CD4-positive, alpha-beta T cell treated with Interferon alpha-2 for 1 hour (primary cell): ENCODE results near the gene POGLUT2.
A peak's percentile ranks its signal among the peaks of the same experiment; 100 is the strongest.
"Not testable (repeated sequence)": the region's sequence is repeated elsewhere in the genome, so short reads cannot be mapped to it uniquely, and the experiment has no call there.

ENCODE experiments used
- DNase-seq, 2 donors: peaks; one replicate each; pipeline ENCODE4 v3.0.0-alpha.2; 2020 to 2022

POGLUT2 gene

GRCh38 chr13:102805680-102806079 lies 6.9 kb upstream of the POGLUT2 start:
- no peak for DNase-seq

- peak; percentile 79 to 87 for DNase-seq
Observed at GRCh38 chr13:102800145-102801041, 1.6 kb upstream of the POGLUT2 start.

GRCh38 chr13:102799426-102800144 lies 809 bp upstream of the POGLUT2 start:
- no peak for DNase-seq

GRCh38 chr13:102793611-102794355 lies 5.0 kb downstream of the POGLUT2 start:
- DNase-seq: no peak

DNA sequence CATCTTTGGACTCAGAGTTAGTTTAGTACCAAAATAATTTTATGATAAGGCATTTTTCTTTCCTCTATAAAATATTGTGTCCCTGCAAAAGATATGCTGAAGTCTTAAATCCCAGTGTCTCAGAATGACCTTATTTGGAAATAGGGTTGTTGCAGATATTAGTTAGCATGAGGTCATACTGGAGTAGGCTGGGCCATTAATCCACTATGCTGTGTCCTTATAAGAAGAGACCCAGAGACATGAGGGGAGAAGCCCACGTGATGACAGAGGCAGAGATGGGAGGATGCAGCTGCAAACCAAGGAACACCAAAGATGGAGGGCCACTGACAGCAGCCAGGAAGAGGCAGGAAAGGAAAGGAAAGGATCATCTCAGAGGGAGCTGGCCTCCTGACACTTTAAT lies 6.4 kb downstream of the POGLUT2 start:
- no peak for DNase-seq

GRCh38 chr13:102788683-102789082 lies 10.1 kb downstream of the POGLUT2 start:
- no peak for DNase-seq

- no peak for DNase-seq
Observed at GRCh38 chr13:102784483-102784882, 14.3 kb downstream of the POGLUT2 start.

DNA sequence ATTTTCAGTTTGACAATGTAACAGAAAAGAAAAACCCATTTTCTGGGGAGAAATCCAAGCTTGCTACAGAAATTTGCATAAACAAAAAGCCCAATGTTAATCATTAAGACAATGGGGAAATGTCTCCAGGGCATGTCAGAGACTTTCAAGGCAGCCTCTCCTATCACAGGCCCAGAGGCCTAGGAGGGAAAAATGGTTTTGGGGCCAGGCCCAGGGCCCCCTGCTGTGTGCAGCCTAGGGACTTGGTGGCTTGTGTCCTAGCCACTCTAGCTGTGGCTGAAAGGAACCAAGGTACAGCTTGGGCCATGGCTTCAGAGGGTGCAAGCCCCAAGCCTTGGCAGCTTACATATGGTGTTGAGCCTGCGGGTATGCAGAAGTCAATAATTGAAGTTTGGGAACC lies 17.2 kb downstream of the POGLUT2 start:
- no peak for DNase-seq

DNA sequence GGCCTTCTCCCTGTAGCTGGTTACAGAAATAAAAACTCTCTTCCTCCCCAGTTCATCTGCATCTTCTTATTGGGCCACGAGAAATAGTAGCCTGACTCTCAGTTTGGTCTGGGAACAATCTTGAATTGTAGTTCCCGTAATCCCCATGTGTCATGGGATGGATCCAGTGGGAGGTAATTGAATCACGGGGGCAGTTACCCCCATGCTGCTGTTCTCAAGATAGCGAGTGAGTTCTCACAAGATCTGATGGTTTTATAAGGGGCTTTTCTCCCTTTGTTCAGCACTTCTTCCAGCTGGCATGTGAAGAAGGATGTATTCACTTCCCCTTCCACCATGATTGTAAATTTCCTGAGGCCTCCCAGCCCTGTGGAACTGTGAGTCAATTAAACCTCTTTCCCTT lies 18.1 kb downstream of the POGLUT2 start:
- not testable (repeated sequence) for DNase-seq

- peak in 1 of 2 donors; percentile 51 for DNase-seq
Observed at GRCh38 chr13:102779436-102780159, 19.2 kb downstream of the POGLUT2 start.

GRCh38 chr13:102777736-102778135 lies 21.0 kb downstream of the POGLUT2 start:
- DNase-seq: no peak

DNA sequence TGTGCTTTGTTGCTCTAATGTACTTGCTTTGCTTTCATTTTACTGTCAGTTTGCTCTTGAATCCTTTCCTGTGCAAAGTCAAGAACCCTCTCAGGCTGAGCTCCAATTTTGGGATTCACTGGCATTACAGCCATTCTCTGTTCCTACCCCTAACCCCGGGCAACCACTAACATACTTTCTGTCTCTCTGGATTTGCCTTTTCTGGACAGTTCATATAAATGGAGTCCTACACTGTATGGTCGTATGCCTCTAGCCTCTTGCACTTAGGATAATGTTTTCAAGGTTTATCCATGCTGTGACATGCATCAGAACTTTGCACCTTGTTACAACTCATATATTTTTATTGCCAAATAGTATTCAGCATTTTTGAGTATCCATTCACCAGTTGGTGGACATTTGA lies 22.5 kb downstream of the POGLUT2 start:
- DNase-seq: no peak

GRCh38 chr13:102774591-102775520 lies 23.9 kb downstream of the POGLUT2 start:
- no peak for DNase-seq

DNA sequence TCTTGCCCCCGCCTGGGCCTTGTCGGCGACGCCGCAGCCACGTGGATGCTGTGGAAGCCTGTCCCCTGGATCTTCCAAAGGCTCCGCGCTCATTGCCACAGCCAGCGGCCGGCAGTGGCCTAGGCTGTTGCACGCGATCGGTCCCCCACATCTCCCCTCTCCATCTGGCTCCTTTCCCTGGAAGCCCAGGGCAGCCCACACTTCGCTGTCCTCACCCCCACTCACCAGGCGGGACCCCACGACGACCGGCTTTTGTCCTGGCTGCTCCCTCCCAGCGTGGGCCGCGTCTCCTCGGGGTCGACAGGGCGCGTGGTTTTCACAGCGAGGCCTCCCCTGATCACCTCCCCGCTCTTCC lies 24.6 kb downstream of the POGLUT2 start:
- no peak for DNase-seq

GRCh38 chr13:102773441-102774213 lies 25.1 kb downstream of the POGLUT2 start, which contains the start of gene TEX30:
Gene TEX30 (minus strand): TSS chr13:102773786. CDS start chr13:102770026, 3,760 bp downstream.
- peak; percentile 87 to 91 for DNase-seq

DNA sequence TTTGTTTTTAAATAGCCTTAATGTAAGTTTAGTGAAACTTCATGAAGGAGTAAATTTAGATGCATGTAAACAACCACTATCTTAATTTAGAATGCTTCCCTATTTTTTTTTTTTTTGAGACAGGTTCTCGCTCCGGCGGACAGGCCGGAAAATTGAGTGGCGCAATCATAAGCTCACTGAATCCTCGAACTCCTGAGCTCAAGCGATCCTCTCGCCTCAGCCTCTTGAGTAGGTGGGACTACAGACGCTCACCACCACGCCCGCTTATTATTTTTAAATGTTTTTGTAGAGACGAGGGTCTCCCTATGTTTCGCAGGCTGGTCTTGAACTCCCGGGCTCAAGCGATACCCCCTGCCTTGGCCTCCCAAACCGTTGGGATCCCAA lies 26.7 kb downstream of the POGLUT2 start:
- DNase-seq: no peak

DNA sequence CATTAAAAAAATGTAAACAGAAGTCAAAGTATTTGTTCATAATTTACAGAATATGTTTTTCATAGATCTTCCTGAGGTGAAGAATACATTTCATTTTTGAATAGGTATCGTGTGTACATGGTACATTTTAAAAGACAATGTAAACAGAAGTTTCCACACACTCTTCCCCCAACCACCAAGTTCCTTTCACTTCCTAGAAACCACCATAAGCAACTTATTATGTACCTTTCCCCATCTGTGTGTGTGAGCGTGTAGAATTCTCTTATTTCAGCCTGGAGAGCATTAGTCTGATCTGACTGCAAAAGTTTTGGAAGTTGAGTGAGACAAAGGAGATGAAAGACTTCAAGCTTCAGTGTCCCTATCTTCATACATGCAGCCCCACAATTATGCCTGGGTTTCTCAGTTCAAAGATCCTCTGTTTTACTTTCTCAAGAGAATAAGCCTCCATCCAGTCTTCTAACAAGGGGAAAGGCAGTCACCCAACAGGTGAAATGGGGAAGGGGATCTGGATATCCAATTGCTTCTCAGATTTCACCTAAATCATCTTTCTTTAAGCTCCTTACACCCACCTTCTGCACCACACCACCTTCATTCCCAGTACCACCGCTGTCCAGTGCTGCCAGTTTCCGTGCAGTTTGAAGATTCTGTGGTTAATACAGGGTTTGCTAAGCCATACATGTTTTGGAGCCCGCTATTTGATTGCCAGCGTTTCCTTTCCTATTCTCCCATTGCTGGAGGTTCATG lies 27.3 kb downstream of the POGLUT2 start:
- no peak for DNase-seq

GRCh38 chr13:102770435-102770834 lies 28.3 kb downstream of the POGLUT2 start:
- DNase-seq: no peak

- DNase-seq: no peak
Observed at GRCh38 chr13:102769679-102770078, 29.1 kb downstream of the POGLUT2 start.

DNA sequence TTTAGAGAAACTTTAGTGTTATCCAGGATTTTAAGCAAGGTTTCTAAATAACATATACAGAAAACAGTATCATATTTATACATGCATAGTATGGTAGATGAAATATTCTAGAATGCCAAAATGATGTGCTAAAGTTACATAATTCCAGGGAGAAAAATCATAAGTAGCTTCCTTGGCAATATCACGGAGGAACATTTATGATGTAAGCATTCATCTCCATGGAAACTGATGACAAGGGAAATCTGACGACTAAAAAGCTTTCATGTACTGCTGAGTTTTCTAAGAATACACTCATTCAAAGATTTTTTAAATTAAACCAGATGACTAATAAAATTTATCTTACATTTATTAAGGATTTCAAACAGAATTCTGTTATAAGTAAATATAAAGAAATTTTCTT lies 29.9 kb downstream of the POGLUT2 start:
- DNase-seq: no peak
